Measurements from ENCODE around the gene ASB3.

DNA sequence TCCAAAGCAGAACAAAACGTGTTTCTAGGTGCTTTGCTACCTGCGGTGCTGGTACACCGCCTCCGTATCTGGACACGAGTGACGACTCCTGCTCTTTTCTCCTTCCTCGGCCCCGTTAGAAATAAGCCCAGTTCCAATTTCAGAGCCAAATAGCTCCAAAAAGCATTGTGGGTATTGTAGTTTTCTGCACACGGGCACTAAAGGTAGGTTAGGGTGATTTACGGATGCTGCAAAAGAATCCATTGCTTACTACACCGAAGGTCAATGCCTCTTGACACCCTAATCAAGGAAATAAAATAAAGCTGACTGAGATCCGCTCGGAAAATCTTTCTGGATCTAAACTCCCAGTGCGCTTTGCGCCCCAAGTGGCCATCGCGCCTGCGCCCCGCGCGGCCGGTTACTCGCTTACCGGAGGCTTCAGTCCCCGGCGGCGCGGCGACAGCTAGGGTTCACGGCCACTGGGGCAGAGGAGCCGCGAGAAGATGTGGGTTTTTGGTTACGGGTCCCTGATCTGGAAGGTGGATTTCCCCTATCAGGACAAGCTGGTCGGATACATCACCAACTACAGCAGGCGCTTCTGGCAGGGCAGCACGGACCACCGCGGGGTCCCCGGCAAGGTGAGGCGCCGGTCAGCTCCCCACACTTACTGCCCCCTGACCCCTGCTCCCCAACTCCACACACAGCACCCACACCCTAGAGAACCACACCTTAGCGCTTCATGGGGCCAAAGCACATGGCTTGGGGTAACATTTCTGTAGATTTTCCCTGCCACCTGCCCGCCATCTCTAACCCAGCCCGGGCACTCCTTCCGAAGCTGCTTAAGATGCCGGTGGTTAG is 19.1 kb downstream of the ASB3 start, which contains the start of gene CHAC2:
- TF ChIP-seq POLR2A (IDR thresholded peaks at IDR 0.05), result no peak
- TF ChIP-seq, protein P1, sequence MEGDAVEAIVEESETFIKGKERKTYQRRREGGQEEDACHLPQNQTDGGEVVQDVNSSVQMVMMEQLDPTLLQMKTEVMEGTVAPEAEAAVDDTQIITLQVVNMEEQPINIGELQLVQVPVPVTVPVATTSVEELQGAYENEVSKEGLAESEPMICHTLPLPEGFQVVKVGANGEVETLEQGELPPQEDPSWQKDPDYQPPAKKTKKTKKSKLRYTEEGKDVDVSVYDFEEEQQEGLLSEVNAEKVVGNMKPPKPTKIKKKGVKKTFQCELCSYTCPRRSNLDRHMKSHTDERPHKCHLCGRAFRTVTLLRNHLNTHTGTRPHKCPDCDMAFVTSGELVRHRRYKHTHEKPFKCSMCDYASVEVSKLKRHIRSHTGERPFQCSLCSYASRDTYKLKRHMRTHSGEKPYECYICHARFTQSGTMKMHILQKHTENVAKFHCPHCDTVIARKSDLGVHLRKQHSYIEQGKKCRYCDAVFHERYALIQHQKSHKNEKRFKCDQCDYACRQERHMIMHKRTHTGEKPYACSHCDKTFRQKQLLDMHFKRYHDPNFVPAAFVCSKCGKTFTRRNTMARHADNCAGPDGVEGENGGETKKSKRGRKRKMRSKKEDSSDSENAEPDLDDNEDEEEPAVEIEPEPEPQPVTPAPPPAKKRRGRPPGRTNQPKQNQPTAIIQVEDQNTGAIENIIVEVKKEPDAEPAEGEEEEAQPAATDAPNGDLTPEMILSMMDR (IDR thresholded peaks at IDR 0.05), result peak; percentile 41 to 56 (median 49)

All from ovary (tissue), 3 donors.